ENCODE results near the gene SRCAP. TPM values are rescaled to one million over a fixed set of nuclear protein-coding genes. Genes with fewer than 3 reads are reported as not detected.
A peak's percentile ranks its signal among the peaks of the same experiment; 100 is the strongest.

SRCAP gene
- total and polyA plus RNA-seq, 2 of the 8 experiments (the other 6 are each of a cell fraction or from before 2014, with no cell fraction given) = 5.5 to 54.3 TPM

DNA sequence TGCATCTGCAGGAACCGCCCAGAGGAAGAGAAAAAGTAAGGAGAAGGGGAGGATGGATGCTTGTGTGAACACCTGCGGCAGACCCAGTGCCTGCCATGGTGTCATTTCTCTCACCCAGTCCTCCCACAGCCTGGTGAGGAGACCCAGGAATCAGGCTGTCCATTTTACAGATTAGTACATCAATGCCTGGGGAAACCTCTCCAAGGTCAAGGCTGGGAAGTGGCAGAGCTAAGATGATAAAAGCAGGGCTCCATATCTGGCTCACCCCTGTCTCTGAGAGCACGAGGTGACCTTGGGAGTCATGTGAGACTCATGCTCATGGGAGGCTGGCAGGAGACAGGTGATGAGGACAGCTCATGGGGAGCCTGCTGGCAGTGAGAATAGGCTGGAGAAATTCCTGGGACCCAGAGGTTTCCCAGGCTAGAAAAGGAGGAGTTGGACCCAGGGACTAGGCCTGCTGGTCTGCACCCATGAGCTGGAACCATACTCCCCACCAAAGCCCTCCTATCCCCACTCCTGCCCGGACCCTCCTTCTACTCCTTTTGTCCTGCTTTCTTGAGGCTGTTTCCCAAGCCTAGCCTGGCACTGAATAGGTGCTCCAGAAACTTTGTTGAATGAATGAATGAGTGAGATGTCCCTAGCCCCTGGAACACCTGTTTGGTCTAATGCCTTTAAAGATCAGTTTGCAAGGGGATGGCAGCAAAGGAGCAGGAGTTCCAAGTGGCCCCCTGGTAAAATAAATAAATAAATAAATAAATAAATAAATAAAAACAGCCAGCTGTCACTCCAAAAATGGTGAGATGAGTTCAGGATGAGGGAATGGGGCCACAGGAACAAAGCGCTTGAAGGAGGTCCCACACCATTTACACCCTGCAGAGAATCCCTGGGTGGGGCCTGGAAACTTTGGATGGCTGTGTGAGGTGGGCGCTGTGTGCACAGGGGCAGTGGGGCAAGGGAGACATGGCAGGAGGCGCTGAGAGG, 86.4 kb downstream of the SRCAP start:
- Histone ChIP-seq H3K14ac (ENCODE audit: insufficient read length) (no peak overlapping the region), H2BK12ac (ENCODE audit: low read depth, low read length) (peak overlapping the region; percentile 23; the same call in 1 of the 2 replicates), H3K9me3 (ENCODE audit: insufficient read depth in 2 of 2, low read depth in 1 of 2, low read length in 1 of 2) (no peaks in the 10 kb centered on the region), H4K91ac (replicated peaks; ENCODE audit: insufficient read length, low read length) (no peak overlapping the region), H4K20me1 (replicated peaks in 1 of 2; ENCODE audit: control insufficient read depth in 1 of 2, insufficient read depth in 2 of 2, low read length in 2 of 2) (no peaks in the 10 kb centered on the region), H3K18ac (ENCODE audit: extremely low read depth, low read length) (no peak overlapping the region), H2BK20ac (ENCODE audit: low read length) (no peak overlapping the region), H3K79me2 (ENCODE audit: control insufficient read depth in 1 of 2, insufficient read depth in 2 of 2, low read length in 2 of 2) (peaks cover 0 to 17% of the 10 kb centered on the region in 2 experiments; a peak in 2 of 4 replicates), H3K9ac (replicated peaks in 1 of 4; ENCODE audit: extremely low read depth in 1 of 4, low read depth in 3 of 4, low read length in 3 of 4) (peak overlapping the region in 1 of 4 experiments; percentile 79; a peak in 1 of 7 replicates), H3K23me2 (ENCODE audit: low read depth, low read length) (peaks cover 9% of the 10 kb centered on the region; the same call in 1 of the 2 replicates), H3K27ac (ENCODE audit: low read depth, low read length) (no peak overlapping the region), H2BK15ac (ENCODE audit: low read length) (no peak overlapping the region), H2BK120ac (replicated peaks; ENCODE audit: low read depth, low read length) (no peak overlapping the region), H3K4me3 (ENCODE audit: extremely low read depth in 1 of 4, insufficient read depth in 2 of 4, low read depth in 3 of 4, low read length in 4 of 4) (peak overlapping the region; percentile 70 to 99 (median 84); a peak in 6 of 8 replicates), H2AFZ (ENCODE audit: low read length) (no peak overlapping the region), H3K4me1 (replicated peaks in 1 of 4; ENCODE audit: control insufficient read depth in 3 of 4, insufficient read depth in 4 of 4, low read length in 3 of 4) (peaks cover 0 to 8% (median 0%) of the 10 kb centered on the region in 4 experiments; a peak in 2 of 7 replicates), H4K5ac (ENCODE audit: insufficient read length, low read depth, low read length) (no peak overlapping the region), H2AK5ac (ENCODE audit: low read depth, low read length) (no peak overlapping the region), H3K36me3 (ENCODE audit: control insufficient read depth in 2 of 4, insufficient read depth in 4 of 4, low read length in 3 of 4) (peaks cover 11 to 25% (median 17%) of the 10 kb centered on the region in 4 experiments; a peak in 6 of 8 replicates), H3K23ac (ENCODE audit: insufficient read length) (no peak overlapping the region), H3K4me2 (ENCODE audit: insufficient read depth in 1 of 2, low read depth in 2 of 2, low read length in 2 of 2) (peak overlapping the region; percentile 91 to 94), H3K27me3 (replicated peaks in 1 of 4; ENCODE audit: control insufficient read depth in 3 of 4, extremely low read depth in 1 of 4, insufficient read depth in 3 of 4, low read length in 3 of 4) (no peaks in the 10 kb centered on the region; a peak in 1 of 7 replicates), H3K56ac (replicated peaks; ENCODE audit: insufficient read length, low read depth, low read length) (no peak overlapping the region), H3K4ac (replicated peaks; ENCODE audit: insufficient read length, low read depth, low read length) (no peak overlapping the region), H3K79me1 (ENCODE audit: low read depth, low read length) (peaks cover 9% of the 10 kb centered on the region), H4K8ac (ENCODE audit: extremely low read depth, insufficient read depth, low read length) (no peak overlapping the region), H2BK5ac (ENCODE audit: low read depth, low read length) (no peak overlapping the region)
- FAIRE-seq (no peak), DNase-seq (ENCODE audit: low read depth in 1 of 2, low spot score in 2 of 2) (no peak)
- WGBS, 2 experiments (ENCODE audit: extremely low coverage in 1 of 2, insufficient coverage in 1 of 2, insufficient read length in 1 of 2, insufficient replicate concordance in 2 of 2, low coverage in 1 of 2, low lambda C conversion rate in 2 of 2, missing lambda C conversion rate in 1 of 2) = 88% methylated on average over 7 of the region's 7 CpGs; no CpG with 5 or more reads in 1 of the 2 experiments
- CTCF ChIA-PET (ENCODE audit: partially characterized antibody) = interaction anchor here (0.8 to 1.9 kb wide), 6 partner anchors 8 to 149 kb away, joined by 3 to 6 read pairs (median 3); no protein-coding TSS in a partner anchor
- POLR2A ChIA-PET (ENCODE audit: partially characterized antibody) = interaction anchor here (0.5 to 1.6 kb wide), 11 partner anchors 9 to 90 kb away, joined by 3 to 6 read pairs (median 3); no protein-coding TSS in a partner anchor
- TF ChIP-seq SAP30 (IDR thresholded peaks at IDR 0.05; ENCODE audit: insufficient read depth, insufficient replicate concordance, low read length) (no peak), CBX8 (IDR thresholded peaks at IDR 0.05; ENCODE audit: borderline replicate concordance, low read depth, low read length) (no peak), SUZ12 (IDR thresholded peaks at IDR 0.05; ENCODE audit: low read length) (no peak), NANOG (IDR thresholded peaks at IDR 0.05; ENCODE audit: insufficient read depth, low read depth, low read length, poor library complexity, severe bottlenecking) (no peak), KDM5A (IDR thresholded peaks at IDR 0.05; ENCODE audit: low read length) (no peak), HDAC2 (IDR thresholded peaks at IDR 0.05; ENCODE audit: borderline replicate concordance in 1 of 2, low read depth in 2 of 2, low read length in 2 of 2) (no peak), RBBP5 (IDR thresholded peaks at IDR 0.05; ENCODE audit: borderline replicate concordance, low read depth, low read length) (no peak), KDM4A (IDR thresholded peaks at IDR 0.05; ENCODE audit: low read depth, low read length, severe bottlenecking) (no peak), TEAD4 (IDR thresholded peaks at IDR 0.05; ENCODE audit: low read depth, low read length) (no peak)

Data from H1 (cell line).